Right lobe of liver (tissue), 4 donors: ENCODE data around the gene BCR.

ENCODE experiments used
- POLR2A ChIP-seq: fragments of 450-650 bp; IDR thresholded peaks from one replicate; pipeline ENCODE4 v1.6.1; 2017; ENCODE audit warnings: antibody characterized with exemption, mild to moderate bottlenecking
- TF ChIP-seq, protein P1 (sequence below), 4 donors: fragments of 200-600 bp in 3 of 4; fragments of 450-650 bp in 1 of 4; IDR thresholded peaks; one replicate each; pipeline versions ENCODE4 v1.5.1 to v1.8.0; 2016 to 2022; ENCODE audit warnings: antibody characterized with exemption in 4 of 4, mild to moderate bottlenecking in 2 of 4
- donor health status: DM: no; HTN: no; CAD: no.
- donor health status: DM: no; HTN: no; CAD: no.
- donor health status: DM: no; HTN: yes; CAD: no.

DNA sequence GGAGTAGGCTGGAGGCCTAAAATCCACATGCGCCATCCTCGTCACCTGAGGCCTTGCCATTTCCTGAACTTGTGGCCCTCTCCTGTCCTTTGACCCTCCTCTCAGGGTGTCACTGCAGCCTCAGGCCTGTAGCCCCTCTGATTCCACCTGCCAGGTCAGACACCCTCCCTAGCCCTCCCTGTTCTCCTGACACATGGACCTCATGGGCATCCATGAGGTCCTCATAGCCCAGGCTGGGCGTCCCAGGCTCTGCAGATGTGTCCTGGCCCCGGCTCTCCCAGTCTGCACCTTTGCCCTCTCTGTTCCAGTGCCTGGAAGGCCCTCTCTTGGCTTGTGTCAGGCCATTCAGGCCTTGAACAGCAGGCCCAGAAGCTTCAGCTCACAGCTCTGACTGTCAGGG is 19.3 kb upstream of the BCR start:
- TF ChIP-seq, protein P1, sequence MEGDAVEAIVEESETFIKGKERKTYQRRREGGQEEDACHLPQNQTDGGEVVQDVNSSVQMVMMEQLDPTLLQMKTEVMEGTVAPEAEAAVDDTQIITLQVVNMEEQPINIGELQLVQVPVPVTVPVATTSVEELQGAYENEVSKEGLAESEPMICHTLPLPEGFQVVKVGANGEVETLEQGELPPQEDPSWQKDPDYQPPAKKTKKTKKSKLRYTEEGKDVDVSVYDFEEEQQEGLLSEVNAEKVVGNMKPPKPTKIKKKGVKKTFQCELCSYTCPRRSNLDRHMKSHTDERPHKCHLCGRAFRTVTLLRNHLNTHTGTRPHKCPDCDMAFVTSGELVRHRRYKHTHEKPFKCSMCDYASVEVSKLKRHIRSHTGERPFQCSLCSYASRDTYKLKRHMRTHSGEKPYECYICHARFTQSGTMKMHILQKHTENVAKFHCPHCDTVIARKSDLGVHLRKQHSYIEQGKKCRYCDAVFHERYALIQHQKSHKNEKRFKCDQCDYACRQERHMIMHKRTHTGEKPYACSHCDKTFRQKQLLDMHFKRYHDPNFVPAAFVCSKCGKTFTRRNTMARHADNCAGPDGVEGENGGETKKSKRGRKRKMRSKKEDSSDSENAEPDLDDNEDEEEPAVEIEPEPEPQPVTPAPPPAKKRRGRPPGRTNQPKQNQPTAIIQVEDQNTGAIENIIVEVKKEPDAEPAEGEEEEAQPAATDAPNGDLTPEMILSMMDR (IDR thresholded peaks at IDR 0.05): no peak
- no peak for TF ChIP-seq POLR2A
